ENCODE results near the gene GORASP1. TPM values are rescaled to one million over a fixed set of nuclear protein-coding genes. Genes with fewer than 3 reads are reported as not detected.

Gene GORASP1
- total RNA-seq, 4 donors from 2014 or later, result 86.8 to 135 (median 96.3) TPM

DNA sequence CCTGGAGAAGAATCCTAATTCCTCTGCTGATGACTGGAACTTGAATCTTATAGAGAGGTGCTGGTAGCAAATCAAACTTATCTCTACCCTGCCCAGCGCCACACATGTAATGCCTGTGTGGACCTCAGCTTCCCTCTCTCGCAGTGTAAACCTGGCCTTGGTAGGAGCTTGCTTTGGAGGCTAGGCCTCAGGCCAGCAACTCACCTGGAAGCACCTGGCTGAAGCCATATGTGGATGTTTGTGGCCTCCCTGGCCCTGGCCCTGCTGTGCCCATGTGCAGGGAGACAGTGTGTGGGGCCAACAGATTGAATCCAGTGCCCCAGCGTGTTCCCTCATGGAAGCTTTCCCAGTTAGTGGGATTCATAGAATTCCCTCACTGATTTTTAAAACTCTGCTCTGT is 8.4 kb upstream of the GORASP1 start:
- WGBS, 2 donors (ENCODE audit: low coverage in 1 of 2), result 82 to 95% methylated on average over 2 to 3 of the region's 3 CpGs
- Histone ChIP-seq H3K36me3 (no peaks in the 10 kb centered on the region), H3K4me3 (no peak overlapping the region), H3K4me1 (no peaks in the 10 kb centered on the region), H3K9me3 (no peaks in the 10 kb centered on the region), H3K27me3 (no peaks in the 10 kb centered on the region), H3K27ac (no peak overlapping the region)
- TF ChIP-seq, protein P1, sequence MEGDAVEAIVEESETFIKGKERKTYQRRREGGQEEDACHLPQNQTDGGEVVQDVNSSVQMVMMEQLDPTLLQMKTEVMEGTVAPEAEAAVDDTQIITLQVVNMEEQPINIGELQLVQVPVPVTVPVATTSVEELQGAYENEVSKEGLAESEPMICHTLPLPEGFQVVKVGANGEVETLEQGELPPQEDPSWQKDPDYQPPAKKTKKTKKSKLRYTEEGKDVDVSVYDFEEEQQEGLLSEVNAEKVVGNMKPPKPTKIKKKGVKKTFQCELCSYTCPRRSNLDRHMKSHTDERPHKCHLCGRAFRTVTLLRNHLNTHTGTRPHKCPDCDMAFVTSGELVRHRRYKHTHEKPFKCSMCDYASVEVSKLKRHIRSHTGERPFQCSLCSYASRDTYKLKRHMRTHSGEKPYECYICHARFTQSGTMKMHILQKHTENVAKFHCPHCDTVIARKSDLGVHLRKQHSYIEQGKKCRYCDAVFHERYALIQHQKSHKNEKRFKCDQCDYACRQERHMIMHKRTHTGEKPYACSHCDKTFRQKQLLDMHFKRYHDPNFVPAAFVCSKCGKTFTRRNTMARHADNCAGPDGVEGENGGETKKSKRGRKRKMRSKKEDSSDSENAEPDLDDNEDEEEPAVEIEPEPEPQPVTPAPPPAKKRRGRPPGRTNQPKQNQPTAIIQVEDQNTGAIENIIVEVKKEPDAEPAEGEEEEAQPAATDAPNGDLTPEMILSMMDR (IDR thresholded peaks at IDR 0.05), result no peak
- TF ChIP-seq POLR2A (IDR thresholded peaks at IDR 0.05) (no peak), EP300 (IDR thresholded peaks at IDR 0.05; ENCODE audit: low read depth) (no peak), POLR2AphosphoS5 (IDR thresholded peaks at IDR 0.05) (no peak)
- DNase-seq, result no peak
- intact Hi-C loops (cut with DNase I; ENCODE audit: low total_unique reads), result no loop called here
- in situ Hi-C loops (cut with MboI; ENCODE audit: low pct_ligation_motif_present in 1 of 4, low pct_unique_long_range_greater_than_20kb in 1 of 4, low sequenced_read_pairs in 3 of 4), result no loop called here

DNA sequence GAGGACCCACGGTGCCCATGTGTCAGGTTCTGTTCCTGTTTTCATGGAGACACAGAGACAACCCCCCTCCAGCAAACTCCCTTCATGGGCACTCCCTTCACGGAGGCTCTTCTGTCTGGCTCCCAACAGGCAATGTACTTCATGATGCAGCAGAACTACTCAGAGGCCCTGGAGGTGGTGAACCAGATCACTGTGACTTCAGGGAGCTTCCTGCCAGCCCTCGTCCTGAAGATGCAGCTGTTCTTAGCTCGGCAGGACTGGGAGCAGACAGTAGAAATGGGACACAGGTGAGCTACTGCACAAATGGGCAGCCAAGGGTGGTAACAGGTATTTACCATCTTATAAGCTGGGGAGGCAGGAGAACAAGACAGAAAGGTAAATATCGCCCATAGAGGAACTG is 7.0 kb upstream of the GORASP1 start:
- Histone ChIP-seq H3K9me3 (no peaks in the 10 kb centered on the region), H3K4me3 (no peak overlapping the region), H3K27ac (no peak overlapping the region), H3K4me1 (no peaks in the 10 kb centered on the region), H3K27me3 (no peaks in the 10 kb centered on the region), H3K36me3 (no peaks in the 10 kb centered on the region)
- DNase-seq, result no peak
- TF ChIP-seq, protein P1 (IDR thresholded peaks at IDR 0.05), result no peak
- TF ChIP-seq POLR2AphosphoS5 (IDR thresholded peaks at IDR 0.05) (no peak), POLR2A (IDR thresholded peaks at IDR 0.05) (no peak), EP300 (IDR thresholded peaks at IDR 0.05; ENCODE audit: low read depth) (no peak)
- 79 to 100% methylated on average over 1 to 5 of the region's 5 CpGs for WGBS, 2 donors (ENCODE audit: low coverage in 1 of 2)
- intact Hi-C loops (cut with DNase I; ENCODE audit: low total_unique reads), result no loop called here
- in situ Hi-C loops (cut with MboI; ENCODE audit: low pct_ligation_motif_present in 1 of 4, low pct_unique_long_range_greater_than_20kb in 1 of 4, low sequenced_read_pairs in 3 of 4), result no loop called here

DNA sequence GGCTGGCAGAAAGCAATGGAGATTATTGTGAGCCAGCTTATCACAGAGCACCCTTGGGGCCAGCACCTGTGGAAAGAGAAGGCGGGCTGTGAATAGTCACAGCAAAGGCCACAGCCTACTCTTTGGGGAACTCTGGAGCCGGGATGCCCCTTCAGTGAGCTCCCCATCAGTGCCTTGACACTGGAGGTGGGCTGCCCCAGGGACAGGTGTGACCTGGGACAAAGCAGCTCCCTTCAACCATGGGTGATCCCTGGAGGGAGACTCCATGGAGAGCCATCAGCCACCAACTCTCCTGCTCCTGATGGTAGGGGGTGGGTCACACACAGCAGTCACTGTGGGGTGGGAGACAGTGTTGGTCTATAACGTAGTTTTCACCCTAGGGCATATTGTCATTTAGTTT is 5.9 kb upstream of the GORASP1 start:
- in situ Hi-C loops (cut with MboI; ENCODE audit: low pct_ligation_motif_present in 1 of 4, low pct_unique_long_range_greater_than_20kb in 1 of 4, low sequenced_read_pairs in 3 of 4), result no loop called here

DNA sequence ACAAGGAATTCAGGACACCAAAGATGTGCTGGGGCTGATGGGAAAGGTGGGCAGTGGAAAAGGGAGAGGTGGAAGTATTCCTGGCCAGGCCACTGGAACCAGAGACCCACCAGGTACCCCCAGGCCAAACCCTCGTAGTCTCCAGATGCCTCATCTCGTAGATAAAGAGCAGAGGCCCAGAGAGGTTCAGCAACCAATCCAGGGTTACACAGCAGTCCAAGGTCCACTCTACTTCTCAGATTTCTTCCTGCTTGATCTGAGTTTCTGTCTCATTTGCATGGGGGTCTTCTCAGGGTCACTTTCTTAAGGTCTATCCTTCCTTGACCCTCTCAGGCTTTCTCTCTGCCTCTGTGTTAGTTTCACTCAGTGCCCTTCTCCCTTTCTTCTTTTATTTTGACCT is 5.1 kb upstream of the GORASP1 start:
- H3K9me3 ChIP-seq, result no peaks in the 10 kb centered on the region
- H3K4me1 ChIP-seq, result peaks cover 5 to 11% (median 7%) of the 10 kb centered on the region in 4 donors
- H3K27ac ChIP-seq, result no peak overlapping the region
- no peaks in the 10 kb centered on the region for H3K36me3 ChIP-seq
- in situ Hi-C loops (cut with MboI; ENCODE audit: low pct_ligation_motif_present in 1 of 4, low pct_unique_long_range_greater_than_20kb in 1 of 4, low sequenced_read_pairs in 3 of 4), result no loop called here
- H3K4me3 ChIP-seq, result no peak overlapping the region
- H3K27me3 ChIP-seq, result no peaks in the 10 kb centered on the region
- no peak for DNase-seq
- intact Hi-C loops (cut with DNase I; ENCODE audit: low total_unique reads), result no loop called here
- WGBS, 2 donors (ENCODE audit: low coverage in 1 of 2), result 91% methylated on average over 2 of the region's 2 CpGs; no CpG with 5 or more reads in 1 of the 2 donors
- TF ChIP-seq POLR2AphosphoS5 (IDR thresholded peaks at IDR 0.05) (no peak), EP300 (IDR thresholded peaks at IDR 0.05; ENCODE audit: low read depth) (no peak)

More for the DNA sequence above, 5.9 kb upstream of the GORASP1 start:
- intact Hi-C loops (cut with DNase I; ENCODE audit: low total_unique reads), result no loop called here
- TF ChIP-seq, protein P1 (IDR thresholded peaks at IDR 0.05), result no peak
- TF ChIP-seq EP300 (IDR thresholded peaks at IDR 0.05; ENCODE audit: low read depth) (no peak), POLR2A (IDR thresholded peaks at IDR 0.05) (no peak), POLR2AphosphoS5 (IDR thresholded peaks at IDR 0.05) (no peak)
- H3K4me3 ChIP-seq, result no peak overlapping the region
- no peaks in the 10 kb centered on the region for H3K27me3 ChIP-seq
- no peak overlapping the region for H3K27ac ChIP-seq
- peaks cover under 1 to 6% (median 2%) of the 10 kb centered on the region in 4 donors for H3K4me1 ChIP-seq
- H3K36me3 ChIP-seq, result no peaks in the 10 kb centered on the region
- H3K9me3 ChIP-seq, result no peaks in the 10 kb centered on the region
- 80 to 86% methylated on average over 1 to 3 of the region's 3 CpGs for WGBS, 2 donors (ENCODE audit: low coverage in 1 of 2)
- no peak for DNase-seq

DNA sequence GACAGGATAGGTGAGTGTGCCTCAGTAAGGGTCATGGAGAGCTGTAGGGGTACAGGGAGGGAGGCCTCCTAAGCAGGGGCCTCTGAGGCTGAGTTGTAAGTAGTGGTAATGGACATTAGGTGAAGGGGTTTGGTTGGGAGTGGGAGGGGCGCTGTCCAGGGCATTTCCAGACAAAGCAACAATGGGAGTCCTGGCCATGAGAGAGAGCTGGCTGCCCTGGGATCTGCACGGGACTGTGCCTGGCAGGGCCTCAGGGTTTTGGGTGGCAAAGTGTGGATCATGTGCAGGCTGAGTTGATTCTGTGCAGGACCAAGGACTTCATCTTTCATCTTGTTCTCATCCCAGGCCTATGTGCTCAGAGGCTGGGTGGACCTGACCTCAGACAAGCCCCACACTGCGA is 4.7 kb upstream of the GORASP1 start:
- Histone ChIP-seq H3K9me3 (no peaks in the 10 kb centered on the region), H3K27ac (no peak overlapping the region), H3K36me3 (no peaks in the 10 kb centered on the region), H3K27me3 (no peaks in the 10 kb centered on the region), H3K4me3 (no peak overlapping the region), H3K4me1 (peaks cover 5 to 11% (median 7%) of the 10 kb centered on the region in 4 donors)
- 84 to 100% methylated on average over 3 of the region's 3 CpGs for WGBS, 2 donors (ENCODE audit: low coverage in 1 of 2)
- no peak for DNase-seq
- in situ Hi-C loops (cut with MboI; ENCODE audit: low pct_ligation_motif_present in 1 of 4, low pct_unique_long_range_greater_than_20kb in 1 of 4, low sequenced_read_pairs in 3 of 4), result no loop called here
- no peak for TF ChIP-seq POLR2A (IDR thresholded peaks at IDR 0.05)
- no peak for TF ChIP-seq EP300 (IDR thresholded peaks at IDR 0.05; ENCODE audit: low read depth)
- TF ChIP-seq, protein P1 (IDR thresholded peaks at IDR 0.05), result no peak
- no peak for TF ChIP-seq POLR2AphosphoS5 (IDR thresholded peaks at IDR 0.05)
- intact Hi-C loops (cut with DNase I; ENCODE audit: low total_unique reads), result no loop called here
